Measurements from ENCODE around the gene NRSN1.

NRSN1 gene

GRCh38 chr6:24148154-24148570 is 22.1 kb downstream of the NRSN1 start:
- no peak overlapping the region for H2AFZ ChIP-seq (ENCODE audit: low read depth, low read length)
- no peaks in the 10 kb centered on the region for H3K27me3 ChIP-seq (ENCODE audit: insufficient read depth, low read length)
- H3K9me3 ChIP-seq (ENCODE audit: low read length) = no peaks in the 10 kb centered on the region
- peaks cover 14% of the 10 kb centered on the region for H3K4me1 ChIP-seq (ENCODE audit: insufficient read depth, low read length)
- H3K4me3 ChIP-seq (ENCODE audit: low read length) = no peak overlapping the region
- H3K36me3 ChIP-seq (ENCODE audit: insufficient read depth, low read length) = no peaks in the 10 kb centered on the region

- Histone ChIP-seq H3K4me3 (ENCODE audit: low read length) (no peak overlapping the region), H3K36me3 (ENCODE audit: insufficient read depth, low read length) (no peaks in the 10 kb centered on the region), H3K9me3 (ENCODE audit: low read length) (no peaks in the 10 kb centered on the region), H2AFZ (ENCODE audit: low read depth, low read length) (no peak overlapping the region), H3K4me1 (ENCODE audit: insufficient read depth, low read length) (peaks cover 14% of the 10 kb centered on the region), H3K27me3 (ENCODE audit: insufficient read depth, low read length) (no peaks in the 10 kb centered on the region)
Observed at GRCh38 chr6:24148684-24149083, 22.7 kb downstream of the NRSN1 start.

GRCh38 chr6:24149296-24149695 is 23.3 kb downstream of the NRSN1 start:
- Histone ChIP-seq H3K4me3 (ENCODE audit: low read length) (no peak overlapping the region), H3K4me1 (ENCODE audit: insufficient read depth, low read length) (peaks cover 14% of the 10 kb centered on the region), H3K9me3 (ENCODE audit: low read length) (no peaks in the 10 kb centered on the region), H2AFZ (ENCODE audit: low read depth, low read length) (no peak overlapping the region), H3K36me3 (ENCODE audit: insufficient read depth, low read length) (no peaks in the 10 kb centered on the region), H3K27me3 (ENCODE audit: insufficient read depth, low read length) (no peaks in the 10 kb centered on the region)

- Histone ChIP-seq H2AFZ (ENCODE audit: low read depth, low read length) (no peak overlapping the region), H3K27me3 (ENCODE audit: insufficient read depth, low read length) (no peaks in the 10 kb centered on the region), H3K36me3 (ENCODE audit: insufficient read depth, low read length) (no peaks in the 10 kb centered on the region), H3K4me3 (ENCODE audit: low read length) (no peak overlapping the region), H3K4me1 (ENCODE audit: insufficient read depth, low read length) (peaks cover 14% of the 10 kb centered on the region), H3K9me3 (ENCODE audit: low read length) (no peaks in the 10 kb centered on the region)
Observed at GRCh38 chr6:24149836-24150235, 23.8 kb downstream of the NRSN1 start.

- Histone ChIP-seq H3K27me3 (ENCODE audit: insufficient read depth, low read length) (no peaks in the 10 kb centered on the region), H3K36me3 (ENCODE audit: insufficient read depth, low read length) (no peaks in the 10 kb centered on the region), H3K4me1 (ENCODE audit: insufficient read depth, low read length) (peaks cover 11% of the 10 kb centered on the region), H3K4me3 (ENCODE audit: low read length) (no peak overlapping the region), H2AFZ (ENCODE audit: low read depth, low read length) (no peak overlapping the region), H3K9me3 (ENCODE audit: low read length) (no peaks in the 10 kb centered on the region)
Observed at GRCh38 chr6:24152014-24152413, 26.0 kb downstream of the NRSN1 start.

- no peaks in the 10 kb centered on the region for H3K4me1 ChIP-seq (ENCODE audit: insufficient read depth, low read length)
- H3K27me3 ChIP-seq (ENCODE audit: insufficient read depth, low read length) = no peaks in the 10 kb centered on the region
- no peaks in the 10 kb centered on the region for H3K36me3 ChIP-seq (ENCODE audit: insufficient read depth, low read length)
- no peak overlapping the region for H2AFZ ChIP-seq (ENCODE audit: low read depth, low read length)
- H3K9me3 ChIP-seq (ENCODE audit: low read length) = no peaks in the 10 kb centered on the region
- H3K4me3 ChIP-seq (ENCODE audit: low read length) = no peak overlapping the region
Observed at GRCh38 chr6:24154121-24154520, 28.1 kb downstream of the NRSN1 start.

GRCh38 chr6:24157886-24158285 is 31.9 kb downstream of the NRSN1 start:
- H3K9me3 ChIP-seq (ENCODE audit: low read length) = no peaks in the 10 kb centered on the region
- no peak overlapping the region for H2AFZ ChIP-seq (ENCODE audit: low read depth, low read length)
- no peaks in the 10 kb centered on the region for H3K4me1 ChIP-seq (ENCODE audit: insufficient read depth, low read length)
- no peaks in the 10 kb centered on the region for H3K27me3 ChIP-seq (ENCODE audit: insufficient read depth, low read length)
- no peaks in the 10 kb centered on the region for H3K36me3 ChIP-seq (ENCODE audit: insufficient read depth, low read length)
- no peak overlapping the region for H3K4me3 ChIP-seq (ENCODE audit: low read length)

- Histone ChIP-seq H3K4me3 (ENCODE audit: low read length) (no peak overlapping the region), H3K9me3 (ENCODE audit: low read length) (no peaks in the 10 kb centered on the region), H3K27me3 (ENCODE audit: insufficient read depth, low read length) (no peaks in the 10 kb centered on the region)
Observed at GRCh38 chr6:24183584-24183983, 57.6 kb downstream of the NRSN1 start.

GRCh38 chr6:24186349-24186748 is 60.3 kb downstream of the NRSN1 start:
- Histone ChIP-seq H3K4me1 (ENCODE audit: insufficient read depth, low read length) (no peaks in the 10 kb centered on the region), H3K4me3 (ENCODE audit: low read length) (no peak overlapping the region), H3K27me3 (ENCODE audit: insufficient read depth, low read length) (no peaks in the 10 kb centered on the region), H3K9me3 (ENCODE audit: low read length) (no peaks in the 10 kb centered on the region), H2AFZ (ENCODE audit: low read depth, low read length) (no peak overlapping the region), H3K36me3 (ENCODE audit: insufficient read depth, low read length) (no peaks in the 10 kb centered on the region)

More at GRCh38 chr6:24183584-24183983, 57.6 kb downstream of the NRSN1 start:
- Histone ChIP-seq H3K4me1 (ENCODE audit: insufficient read depth, low read length) (no peaks in the 10 kb centered on the region), H3K36me3 (ENCODE audit: insufficient read depth, low read length) (no peaks in the 10 kb centered on the region), H2AFZ (ENCODE audit: low read depth, low read length) (no peak overlapping the region)

GRCh38 chr6:24187965-24188577 is 62.1 kb downstream of the NRSN1 start:
- Histone ChIP-seq H3K4me3 (ENCODE audit: low read length) (no peak overlapping the region), H3K4me1 (ENCODE audit: insufficient read depth, low read length) (no peaks in the 10 kb centered on the region), H3K9me3 (ENCODE audit: low read length) (no peaks in the 10 kb centered on the region), H3K27me3 (ENCODE audit: insufficient read depth, low read length) (no peaks in the 10 kb centered on the region), H2AFZ (ENCODE audit: low read depth, low read length) (no peak overlapping the region), H3K36me3 (ENCODE audit: insufficient read depth, low read length) (no peaks in the 10 kb centered on the region)

GRCh38 chr6:24188578-24189080 is 62.6 kb downstream of the NRSN1 start:
- Histone ChIP-seq H2AFZ (ENCODE audit: low read depth, low read length) (no peak overlapping the region), H3K4me1 (ENCODE audit: insufficient read depth, low read length) (no peaks in the 10 kb centered on the region), H3K27me3 (ENCODE audit: insufficient read depth, low read length) (no peaks in the 10 kb centered on the region), H3K9me3 (ENCODE audit: low read length) (no peaks in the 10 kb centered on the region), H3K36me3 (ENCODE audit: insufficient read depth, low read length) (no peaks in the 10 kb centered on the region), H3K4me3 (ENCODE audit: low read length) (no peak overlapping the region)

- no peaks in the 10 kb centered on the region for H3K36me3 ChIP-seq (ENCODE audit: insufficient read depth, low read length)
- no peaks in the 10 kb centered on the region for H3K9me3 ChIP-seq (ENCODE audit: low read length)
- no peaks in the 10 kb centered on the region for H3K27me3 ChIP-seq (ENCODE audit: insufficient read depth, low read length)
Observed at GRCh38 chr6:24191346-24191745, 65.3 kb downstream of the NRSN1 start.

GRCh38 chr6:24193364-24193763 is 67.3 kb downstream of the NRSN1 start:
- no peaks in the 10 kb centered on the region for H3K27me3 ChIP-seq (ENCODE audit: insufficient read depth, low read length)
- H2AFZ ChIP-seq (ENCODE audit: low read depth, low read length) = no peak overlapping the region
- no peaks in the 10 kb centered on the region for H3K36me3 ChIP-seq (ENCODE audit: insufficient read depth, low read length)
- H3K9me3 ChIP-seq (ENCODE audit: low read length) = no peaks in the 10 kb centered on the region
- no peak overlapping the region for H3K4me3 ChIP-seq (ENCODE audit: low read length)
- H3K4me1 ChIP-seq (ENCODE audit: insufficient read depth, low read length) = no peaks in the 10 kb centered on the region

More at GRCh38 chr6:24191346-24191745, 65.3 kb downstream of the NRSN1 start:
- Histone ChIP-seq H2AFZ (ENCODE audit: low read depth, low read length) (no peak overlapping the region), H3K4me3 (ENCODE audit: low read length) (no peak overlapping the region), H3K4me1 (ENCODE audit: insufficient read depth, low read length) (no peaks in the 10 kb centered on the region)
